Peyer's patch (tissue), 4 donors: ENCODE results near the gene KPNA4. TPM values are rescaled to one million over a fixed set of nuclear protein-coding genes. Genes with fewer than 3 reads are reported as not detected.
"Not testable (repeated sequence)": the region's sequence is repeated elsewhere in the genome, so short reads cannot be mapped to it uniquely, and the experiment has no call there.

ENCODE experiments used
- DNase-seq, 3 donors: peaks; one replicate each; pipeline ENCODE4 v3.0.0-alpha.2; 2017 to 2019
- H3K27ac ChIP-seq, 4 donors: fragments of 200-600 bp; sonication (generic); one replicate each; pipeline ENCODE4 v1.5.1; 2016 to 2019
- H3K27me3 ChIP-seq, 2 donors: fragments of 200-600 bp; sonication (generic); one replicate each; pipeline ENCODE4 v1.5.1; 2019
- H3K36me3 ChIP-seq, 3 donors: fragments of 200-600 bp; sonication (generic); one replicate each; pipeline ENCODE4 v1.5.1; 2016 to 2019
- H3K4me1 ChIP-seq, 4 donors: fragments of 200-600 bp; sonication (generic); one replicate each; pipeline ENCODE4 v1.5.1; 2016 to 2019
- H3K4me3 ChIP-seq, 4 donors: fragments of 200-600 bp; sonication (generic); 1 replicate in 3 of 4; 2 replicates in 1 of 4; pipeline ENCODE4 v1.5.1; 2016 to 2019; ENCODE audit warnings: mild to moderate bottlenecking in 1 of 4
- H3K9me3 ChIP-seq, 4 donors: fragments of 200-600 bp; sonication (generic); one replicate each; pipeline ENCODE4 v1.5.1; 2016 to 2019; ENCODE audit warnings: mild to moderate bottlenecking in 1 of 4
- POLR2A ChIP-seq, 2 donors: fragments of 450-650 bp; IDR thresholded peaks; one replicate each; pipeline ENCODE4 v1.5.1; 2017; ENCODE audit warnings: antibody characterized with exemption in 2 of 2, mild to moderate bottlenecking in 2 of 2, moderate library complexity in 2 of 2
- total RNA-seq, 4 donors: library from RNA; depleted of rRNA; stranded (reverse); fragments of >200 nt; gene quantifications; one replicate each; pipeline ENCODE4 v1.1.0, GENCODE V29; 2016
- TF ChIP-seq, protein P1 (sequence below), 6 experiments: fragments of 450-650 bp in 4 of 6; fragments of 200-600 bp in 2 of 6; sonication (generic) in 1 of 6; IDR thresholded peaks; one replicate each; pipeline ENCODE4 v1.5.1; 2017 to 2019; ENCODE audit warnings: antibody characterized with exemption in 6 of 6, mild to moderate bottlenecking in 3 of 6, moderate library complexity in 1 of 6

The KPNA4 gene
- total RNA-seq, 4 donors from 2014 or later: 15.2 to 20.5 (median 18.4) TPM

DNA sequence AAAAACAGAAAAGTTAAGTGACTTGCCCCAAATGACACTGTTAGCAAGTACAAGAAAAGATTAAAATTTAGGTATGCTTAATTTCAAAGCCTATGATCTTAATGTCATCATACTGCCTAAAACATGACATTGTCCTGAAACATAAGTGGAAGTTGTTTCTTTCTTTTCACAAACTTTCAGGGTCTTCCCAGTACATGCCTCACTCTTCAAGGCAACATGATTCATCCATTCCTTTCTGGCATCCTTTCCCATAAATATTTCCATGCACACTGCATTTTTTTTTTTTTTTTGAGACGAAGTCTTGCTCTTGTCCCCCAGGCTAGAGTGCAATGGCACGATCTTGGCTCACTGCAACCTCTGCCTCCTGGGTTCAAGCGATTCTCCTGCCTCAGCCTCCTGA is 42.5 kb upstream of the KPNA4 start:
- no peak for TF ChIP-seq POLR2A (IDR thresholded peaks at IDR 0.05)
- TF ChIP-seq, protein P1, sequence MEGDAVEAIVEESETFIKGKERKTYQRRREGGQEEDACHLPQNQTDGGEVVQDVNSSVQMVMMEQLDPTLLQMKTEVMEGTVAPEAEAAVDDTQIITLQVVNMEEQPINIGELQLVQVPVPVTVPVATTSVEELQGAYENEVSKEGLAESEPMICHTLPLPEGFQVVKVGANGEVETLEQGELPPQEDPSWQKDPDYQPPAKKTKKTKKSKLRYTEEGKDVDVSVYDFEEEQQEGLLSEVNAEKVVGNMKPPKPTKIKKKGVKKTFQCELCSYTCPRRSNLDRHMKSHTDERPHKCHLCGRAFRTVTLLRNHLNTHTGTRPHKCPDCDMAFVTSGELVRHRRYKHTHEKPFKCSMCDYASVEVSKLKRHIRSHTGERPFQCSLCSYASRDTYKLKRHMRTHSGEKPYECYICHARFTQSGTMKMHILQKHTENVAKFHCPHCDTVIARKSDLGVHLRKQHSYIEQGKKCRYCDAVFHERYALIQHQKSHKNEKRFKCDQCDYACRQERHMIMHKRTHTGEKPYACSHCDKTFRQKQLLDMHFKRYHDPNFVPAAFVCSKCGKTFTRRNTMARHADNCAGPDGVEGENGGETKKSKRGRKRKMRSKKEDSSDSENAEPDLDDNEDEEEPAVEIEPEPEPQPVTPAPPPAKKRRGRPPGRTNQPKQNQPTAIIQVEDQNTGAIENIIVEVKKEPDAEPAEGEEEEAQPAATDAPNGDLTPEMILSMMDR (IDR thresholded peaks at IDR 0.05): no peak
- no peaks in the 10 kb centered on the region for H3K27me3 ChIP-seq

DNA sequence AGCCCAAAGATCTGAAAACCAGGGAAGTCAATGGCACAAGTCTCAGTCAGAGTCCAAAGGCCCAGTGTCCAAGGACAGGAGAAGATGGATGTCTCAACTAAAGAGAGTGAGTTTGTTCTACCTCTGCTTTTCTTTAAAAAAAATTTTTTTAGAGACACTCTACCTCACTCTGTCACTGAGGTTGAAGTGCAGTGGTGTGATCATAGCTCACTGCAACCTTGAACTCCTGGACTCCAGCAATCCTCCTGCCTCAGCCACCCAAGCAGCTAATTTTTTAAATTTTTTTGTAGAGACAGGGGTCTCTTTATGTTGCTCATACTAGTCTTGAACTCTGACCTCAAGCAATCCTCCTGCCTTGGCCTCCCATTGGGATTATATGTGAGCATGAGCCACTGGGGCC is 39.9 kb upstream of the KPNA4 start:
- H3K4me3 ChIP-seq: no peak overlapping the region
- no peaks in the 10 kb centered on the region for H3K4me1 ChIP-seq
- DNase-seq: no peak
- H3K27me3 ChIP-seq: no peaks in the 10 kb centered on the region
- TF ChIP-seq POLR2A (IDR thresholded peaks at IDR 0.05): no peak
- H3K9me3 ChIP-seq: no peaks in the 10 kb centered on the region
- H3K36me3 ChIP-seq: no peaks in the 10 kb centered on the region
- no peak overlapping the region for H3K27ac ChIP-seq

More for the DNA sequence above, 42.5 kb upstream of the KPNA4 start:
- no peak for DNase-seq
- no peak overlapping the region for H3K4me3 ChIP-seq
- H3K36me3 ChIP-seq: no peaks in the 10 kb centered on the region
- no peaks in the 10 kb centered on the region for H3K9me3 ChIP-seq
- no peak overlapping the region for H3K27ac ChIP-seq
- H3K4me1 ChIP-seq: no peaks in the 10 kb centered on the region

DNA sequence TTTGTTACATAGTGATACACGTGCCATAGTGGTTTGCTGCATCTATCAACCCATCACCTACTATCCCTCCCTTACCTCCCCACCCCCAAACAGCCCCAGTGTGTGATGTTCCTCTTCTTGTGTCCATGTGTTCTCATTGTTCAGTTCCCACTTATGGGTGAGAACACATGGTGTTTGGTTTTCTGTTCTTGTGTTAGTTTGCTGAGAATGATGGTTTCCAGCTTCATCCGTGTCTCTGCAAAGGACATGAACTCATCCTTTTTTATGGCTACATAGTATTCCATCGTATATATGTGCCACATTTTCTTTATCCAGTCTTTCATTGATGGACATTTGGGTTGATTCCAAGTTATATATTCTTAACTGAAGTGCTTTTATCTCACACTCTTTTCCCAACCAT is 38.5 kb upstream of the KPNA4 start:
- not testable (repeated sequence) for H3K27ac ChIP-seq, H3K4me3 ChIP-seq, H3K4me1 ChIP-seq, H3K9me3 ChIP-seq, DNase-seq, H3K27me3 ChIP-seq, H3K36me3 ChIP-seq

DNA sequence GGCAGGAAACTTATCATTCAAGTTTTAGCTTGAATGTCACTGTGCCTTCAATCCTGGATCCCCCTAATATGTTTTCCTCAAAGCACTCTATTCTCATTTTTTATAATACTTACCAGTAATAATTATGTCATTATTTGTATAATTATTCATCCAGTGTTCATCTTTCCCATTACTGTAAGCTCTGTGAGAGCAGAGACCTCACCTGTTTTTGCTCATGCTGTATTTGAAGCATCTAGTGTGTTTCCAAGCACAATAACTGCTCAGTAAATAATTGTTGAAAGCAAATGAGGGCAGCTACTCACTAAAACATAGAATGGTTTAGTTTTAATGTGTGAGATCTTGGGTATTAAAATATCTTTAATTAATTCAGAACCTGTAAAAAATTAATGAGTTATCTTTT is 36.9 kb upstream of the KPNA4 start:
- Histone ChIP-seq H3K4me3 (no peak overlapping the region), H3K4me1 (no peaks in the 10 kb centered on the region), H3K27ac (no peak overlapping the region), H3K9me3 (no peaks in the 10 kb centered on the region), H3K27me3 (no peaks in the 10 kb centered on the region), H3K36me3 (no peaks in the 10 kb centered on the region)
- TF ChIP-seq, protein P1 (IDR thresholded peaks at IDR 0.05): no peak
- TF ChIP-seq POLR2A (IDR thresholded peaks at IDR 0.05): no peak
- no peak for DNase-seq

DNA sequence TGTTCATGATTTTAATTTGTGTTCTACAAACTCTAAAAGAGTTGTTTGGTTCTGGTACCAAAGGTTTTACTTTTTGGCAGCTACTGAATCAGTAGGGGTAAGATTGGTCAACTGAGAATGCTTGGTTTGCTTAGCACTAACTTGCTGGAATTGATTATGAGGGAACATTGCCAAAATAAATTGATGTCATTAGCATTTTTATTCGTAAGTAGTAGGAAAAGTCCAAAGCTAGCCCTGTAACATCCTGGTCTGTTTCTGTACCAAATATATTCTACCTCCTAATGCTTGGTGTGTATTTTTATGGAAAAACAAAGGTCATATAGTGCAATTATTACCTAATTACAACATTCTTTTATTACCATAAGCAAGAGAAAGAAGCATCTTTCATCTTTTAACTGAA is 35.9 kb upstream of the KPNA4 start:
- Histone ChIP-seq H3K4me3 (no peak overlapping the region), H3K4me1 (no peaks in the 10 kb centered on the region), H3K9me3 (no peaks in the 10 kb centered on the region), H3K27me3 (no peaks in the 10 kb centered on the region), H3K36me3 (no peaks in the 10 kb centered on the region), H3K27ac (no peak overlapping the region)
- no peak for DNase-seq
- TF ChIP-seq POLR2A (IDR thresholded peaks at IDR 0.05): no peak
- TF ChIP-seq, protein P1 (IDR thresholded peaks at IDR 0.05): no peak

DNA sequence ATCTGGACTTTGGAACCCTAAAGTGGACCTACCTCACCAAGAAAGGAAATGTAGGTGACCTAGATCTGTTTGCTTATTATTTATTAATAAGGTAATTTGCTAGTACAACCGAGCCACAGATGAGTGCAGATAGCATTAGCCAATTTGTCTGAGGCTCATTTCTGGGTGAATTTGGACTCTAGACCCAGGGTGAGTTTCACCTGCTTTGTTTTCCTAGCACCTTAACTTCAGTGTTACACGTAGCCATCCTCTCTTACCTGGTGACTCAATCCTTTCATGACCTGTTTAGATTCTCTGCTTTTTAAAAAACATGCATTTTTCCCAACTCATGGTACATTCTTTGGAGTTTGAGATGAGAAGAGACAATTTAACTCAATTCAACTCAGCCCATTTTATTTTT is 33.5 kb upstream of the KPNA4 start:
- no peak overlapping the region for H3K27ac ChIP-seq
- no peak overlapping the region for H3K4me3 ChIP-seq
- TF ChIP-seq, protein P1 (IDR thresholded peaks at IDR 0.05): no peak
- no peak for TF ChIP-seq POLR2A (IDR thresholded peaks at IDR 0.05)
- no peaks in the 10 kb centered on the region for H3K4me1 ChIP-seq
- H3K9me3 ChIP-seq: no peaks in the 10 kb centered on the region
- H3K36me3 ChIP-seq: no peaks in the 10 kb centered on the region
- DNase-seq: no peak
- H3K27me3 ChIP-seq: no peaks in the 10 kb centered on the region

DNA sequence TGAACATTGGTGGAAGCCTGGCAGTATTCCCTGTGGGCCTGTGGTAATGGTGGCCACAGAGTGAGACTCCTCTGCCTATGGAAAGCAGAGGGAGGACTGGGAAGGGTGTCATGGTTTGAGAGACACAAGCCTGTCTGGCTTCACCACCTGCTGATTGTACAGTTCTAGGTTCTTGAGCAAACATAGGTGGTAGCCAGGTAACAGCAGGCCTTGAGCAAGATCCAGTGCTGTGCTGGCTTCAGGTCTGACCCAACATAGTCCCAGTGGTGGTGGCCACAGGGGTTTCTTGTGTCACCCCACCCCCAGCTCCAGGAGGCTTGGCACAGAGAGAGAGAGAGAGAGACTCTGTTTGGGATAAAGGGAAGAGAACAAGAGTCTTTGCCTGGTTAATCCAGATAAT is 22.7 kb upstream of the KPNA4 start:
- H3K27me3 ChIP-seq: no peaks in the 10 kb centered on the region
- DNase-seq: no peak
- no peak overlapping the region for H3K27ac ChIP-seq
- TF ChIP-seq POLR2A (IDR thresholded peaks at IDR 0.05): no peak
- TF ChIP-seq, protein P1 (IDR thresholded peaks at IDR 0.05): no peak
- H3K9me3 ChIP-seq: no peaks in the 10 kb centered on the region
- H3K36me3 ChIP-seq: no peaks in the 10 kb centered on the region
- H3K4me3 ChIP-seq: no peak overlapping the region
- no peaks in the 10 kb centered on the region for H3K4me1 ChIP-seq
